Measurements from ENCODE around the gene BORA.

BORA gene

GRCh38 chr13:72737033-72737432 is 9.3 kb downstream of the BORA start (continued):
- TF ChIP-seq ZNF565 (CRISPR knock-in tag; conservative IDR thresholded peaks at IDR 0.05; ENCODE audit: low read depth) (no peak), ZFP30 (CRISPR knock-in tag; IDR thresholded peaks at IDR 0.05) (no peak), SNAI2 (CRISPR knock-in tag; IDR thresholded peaks at IDR 0.05) (no peak), CSRNP3 (CRISPR knock-in tag; IDR thresholded peaks at IDR 0.05) (no peak), ZC3H10 (CRISPR knock-in tag; IDR thresholded peaks at IDR 0.05) (no peak)

- TF ChIP-seq ZNF8 (CRISPR knock-in tag; IDR thresholded peaks at IDR 0.05) = no peak
- no peak for TF ChIP-seq CREB5 (CRISPR knock-in tag; IDR thresholded peaks at IDR 0.05; ENCODE audit: low read depth)
- no peak for TF ChIP-seq SNAI2 (CRISPR knock-in tag; IDR thresholded peaks at IDR 0.05)
- TF ChIP-seq TSHZ2 (CRISPR knock-in tag; IDR thresholded peaks at IDR 0.05) = no peak
- no peak for TF ChIP-seq POU6F1 (CRISPR knock-in tag; IDR thresholded peaks at IDR 0.05; ENCODE audit: borderline replicate concordance, low read depth)
- TF ChIP-seq CSDC2 (CRISPR knock-in tag; IDR thresholded peaks at IDR 0.05) = no peak
- TF ChIP-seq BACH2 (CRISPR knock-in tag; IDR thresholded peaks at IDR 0.05; ENCODE audit: borderline replicate concordance) = no peak
- no peak for TF ChIP-seq ARNTL (CRISPR knock-in tag; IDR thresholded peaks at IDR 0.05; ENCODE audit: borderline replicate concordance, low read depth)
- TF ChIP-seq ZNF70 (CRISPR knock-in tag; IDR thresholded peaks at IDR 0.05) = no peak
- no peak for TF ChIP-seq PATZ1 (CRISPR knock-in tag; IDR thresholded peaks at IDR 0.05; ENCODE audit: borderline replicate concordance)
- no peak for TF ChIP-seq ZFP30 (CRISPR knock-in tag; IDR thresholded peaks at IDR 0.05)
- TF ChIP-seq CSRNP3 (CRISPR knock-in tag; IDR thresholded peaks at IDR 0.05) = no peak
- ATAC-seq = peak; percentile 33; the same call in 2 of the 3 replicates
These were observed 12.3 kb downstream of the BORA start for GRCh38 chr13:72740015-72740414.

- no peak for TF ChIP-seq CSDC2 (CRISPR knock-in tag; IDR thresholded peaks at IDR 0.05)
- no peak for TF ChIP-seq TSHZ2 (CRISPR knock-in tag; IDR thresholded peaks at IDR 0.05)
- TF ChIP-seq PPARA (CRISPR knock-in tag; IDR thresholded peaks at IDR 0.05; ENCODE audit: borderline replicate concordance) = no peak
- no peak for TF ChIP-seq ZNF70 (CRISPR knock-in tag; IDR thresholded peaks at IDR 0.05)
- no peak for TF ChIP-seq GLIS3 (CRISPR knock-in tag; IDR thresholded peaks at IDR 0.05)
- ATAC-seq = no peak
These were observed 17.5 kb downstream of the BORA start for GRCh38 chr13:72745260-72745659.

All from SK-N-SH treated with all-trans-retinoic acid at 6 μM for 48 hours (cell line).